CD4-positive, CD25-positive, alpha-beta regulatory T cell (primary cell): Measurements from ENCODE around the gene TMEM109. TPM values are rescaled to one million over a fixed set of nuclear protein-coding genes. Genes with fewer than 3 reads are reported as not detected.

Experiments used
- ATAC-seq, 2 donors: fragments of 150-1000 bp; cut with Tn5 transposase; one replicate each; pipeline ENCODE4 v1.10.0; 2021; ENCODE audit warnings: low read depth in 2 of 2, moderate number of reproducible peaks in 2 of 2, moderate library complexity in 1 of 2
- DNase-seq, 3 donors: peaks; one replicate each; pipeline versions ENCODE4 v3.0.0 to v3.0.0-alpha.2; 2012 to 2022; ENCODE audit warnings: mixed read lengths in 1 of 3
- H3K27ac ChIP-seq: one replicate; pipeline ENCODE4 v1.7.0; 2013; ENCODE audit warnings: mild to moderate bottlenecking, low read length; ENCODE audit not compliant: insufficient read depth, poor library complexity, severe bottlenecking
- H3K27me3 ChIP-seq: one replicate; pipeline ENCODE4 v1.7.0; 2013; ENCODE audit warnings: low read length; ENCODE audit not compliant: control insufficient read depth, insufficient read depth
- H3K36me3 ChIP-seq: one replicate; pipeline ENCODE4 v1.7.0; 2013; ENCODE audit warnings: mild to moderate bottlenecking, low read length, moderate library complexity; ENCODE audit not compliant: control insufficient read depth, insufficient read depth
- H3K4me1 ChIP-seq: 2 replicates; pipeline ENCODE4 v1.7.0; 2013; ENCODE audit warnings: mild to moderate bottlenecking, low read length; ENCODE audit not compliant: insufficient read depth, control insufficient read depth, poor library complexity, severe bottlenecking
- H3K4me3 ChIP-seq: one replicate; pipeline ENCODE4 v1.7.0; 2013; ENCODE audit warnings: low read depth, mild to moderate bottlenecking, low read length, moderate library complexity
- H3K9me3 ChIP-seq, 2 experiments: 1 replicate in 1 of 2; 2 replicates in 1 of 2; pipeline ENCODE4 v1.7.0; 2013; ENCODE audit warnings: low read length in 2 of 2, mild to moderate bottlenecking in 1 of 2, moderate library complexity in 1 of 2; ENCODE audit not compliant: control insufficient read depth in 2 of 2
- H3K27ac Mint-ChIP-seq, 3 donors: one replicate each; pipeline ENCODE4 v1.8.0; 2020 to 2022; ENCODE audit warnings: mild to moderate bottlenecking in 3 of 3, mixed read lengths in 3 of 3, moderate library complexity in 2 of 3
- H3K27me3 Mint-ChIP-seq: one replicate; pipeline ENCODE4 v1.8.0; 2022; ENCODE audit warnings: mild to moderate bottlenecking, mixed read lengths
- H3K36me3 Mint-ChIP-seq: one replicate; pipeline ENCODE4 v1.8.0; 2020; ENCODE audit warnings: mixed read lengths
- H3K4me1 Mint-ChIP-seq, 4 donors: one replicate each; pipeline ENCODE4 v1.8.0; 2020 to 2022; ENCODE audit warnings: mixed read lengths in 4 of 4, mild to moderate bottlenecking in 1 of 4
- H3K4me3 Mint-ChIP-seq, 4 donors: one replicate each; pipeline ENCODE4 v1.8.0; 2020 to 2022; ENCODE audit warnings: mild to moderate bottlenecking in 4 of 4, mixed read lengths in 4 of 4, moderate library complexity in 3 of 4
- H3K9me3 Mint-ChIP-seq, 7 donors: one replicate each; pipeline ENCODE4 v1.8.0; 2020 to 2022; ENCODE audit warnings: mixed read lengths in 7 of 7, mild to moderate bottlenecking in 3 of 7, moderate library complexity in 2 of 7
- polyA plus RNA-seq, 4 donors: library from polyadenylated mRNA; unstranded; fragments of 300-500 nt; fragmentation: Illumina TruSeq; gene quantifications; one replicate each; pipeline ENCODE4 v1.2.3, GENCODE V29; 2021
- total RNA-seq: library from RNA; stranded (reverse); gene quantifications from one replicate; pipeline ENCODE4 v1.2.3, GENCODE V29; 2022

TMEM109 gene
- total and polyA plus RNA-seq, 5 donors from 2014 or later, result 49.9 to 215 (median 192) TPM

DNA sequence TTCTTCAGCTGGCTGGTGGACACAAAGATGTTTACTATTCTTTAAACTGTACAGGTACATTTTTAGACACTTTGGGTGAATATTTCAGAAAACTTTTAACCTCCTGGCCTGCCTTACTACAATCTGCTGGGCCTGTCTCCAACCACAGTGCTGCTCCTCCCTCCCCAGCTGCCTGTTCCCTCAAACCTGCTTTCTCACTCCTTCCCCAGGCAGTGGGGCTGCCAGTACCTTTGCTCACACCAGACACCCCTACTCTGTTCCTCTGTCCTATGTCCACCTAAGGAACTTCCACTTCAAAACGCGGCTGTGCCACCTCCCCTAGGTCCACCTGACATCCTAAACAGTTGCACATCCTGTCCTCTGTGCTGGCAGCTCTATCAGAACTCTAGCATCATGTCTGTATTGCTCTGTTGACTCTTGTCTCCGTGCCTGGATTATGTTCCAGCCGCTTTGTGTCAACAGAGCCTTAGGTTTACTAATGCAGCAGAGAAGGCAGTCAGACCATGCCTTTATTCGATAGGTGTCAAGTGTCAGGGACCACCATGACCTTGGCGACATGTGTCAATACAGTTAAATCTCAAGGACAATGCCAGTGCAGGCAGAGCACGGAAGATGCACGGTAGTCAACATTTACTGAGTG is 33.2 kb upstream of the TMEM109 start:
- Mint-ChIP-seq H3K4me3 (no peak overlapping the region), H3K4me1 (peaks cover 0 to 11% (median 5%) of the 10 kb centered on the region in 4 donors), H3K27ac (peak overlapping the region in 2 of 3 donors; percentile 78 to 79), H3K36me3 (peaks cover 52% of the 10 kb centered on the region), H3K9me3 (no peaks in the 10 kb centered on the region), H3K27me3 (no peaks in the 10 kb centered on the region)
- DNase-seq (no peak), ATAC-seq (no peak)
- no peaks in the 10 kb centered on the region for H3K9me3 ChIP-seq
- no peak overlapping the region for H3K4me3 ChIP-seq
- H3K27me3 ChIP-seq, result no peaks in the 10 kb centered on the region
- no peaks in the 10 kb centered on the region for H3K4me1 ChIP-seq
- H3K36me3 ChIP-seq, result peaks cover 21% of the 10 kb centered on the region
- no peak overlapping the region for H3K27ac ChIP-seq

DNA sequence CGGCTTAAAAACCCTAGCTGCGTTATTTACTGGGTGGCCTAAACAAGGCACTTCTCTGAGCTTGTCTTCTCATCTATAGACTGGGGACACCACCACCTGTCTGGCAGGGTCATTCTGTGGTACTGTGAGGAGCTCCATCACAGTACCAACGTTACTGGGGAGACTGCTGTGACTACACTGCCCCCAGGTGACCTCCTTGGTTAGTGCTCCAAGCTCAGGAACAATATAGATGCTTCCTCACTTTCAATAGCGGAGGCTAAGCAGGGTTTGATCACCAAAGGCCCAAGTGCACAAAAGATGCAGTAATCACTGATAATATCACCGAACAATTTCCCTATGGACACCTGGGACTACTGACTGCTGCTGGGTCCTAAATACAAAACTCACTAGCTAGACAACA is 26.4 kb upstream of the TMEM109 start:
- H3K9me3 Mint-ChIP-seq, result no peaks in the 10 kb centered on the region
- Histone ChIP-seq H3K4me1 (no peaks in the 10 kb centered on the region), H3K4me3 (no peak overlapping the region), H3K36me3 (peaks cover 21% of the 10 kb centered on the region), H3K27me3 (no peaks in the 10 kb centered on the region), H3K27ac (no peak overlapping the region), H3K9me3 (no peaks in the 10 kb centered on the region)
- DNase-seq, result peak in 1 of 3 donors; percentile 66
- peaks cover 0 to 11% (median 9%) of the 10 kb centered on the region in 4 donors for H3K4me1 Mint-ChIP-seq
- no peaks in the 10 kb centered on the region for H3K27me3 Mint-ChIP-seq
- H3K27ac Mint-ChIP-seq, result peak overlapping the region in 2 of 3 donors; percentile 23 to 53
- no peak overlapping the region for H3K4me3 Mint-ChIP-seq
- peak in 1 of 2 donors; percentile 52 for ATAC-seq
- peaks cover 45% of the 10 kb centered on the region for H3K36me3 Mint-ChIP-seq

DNA sequence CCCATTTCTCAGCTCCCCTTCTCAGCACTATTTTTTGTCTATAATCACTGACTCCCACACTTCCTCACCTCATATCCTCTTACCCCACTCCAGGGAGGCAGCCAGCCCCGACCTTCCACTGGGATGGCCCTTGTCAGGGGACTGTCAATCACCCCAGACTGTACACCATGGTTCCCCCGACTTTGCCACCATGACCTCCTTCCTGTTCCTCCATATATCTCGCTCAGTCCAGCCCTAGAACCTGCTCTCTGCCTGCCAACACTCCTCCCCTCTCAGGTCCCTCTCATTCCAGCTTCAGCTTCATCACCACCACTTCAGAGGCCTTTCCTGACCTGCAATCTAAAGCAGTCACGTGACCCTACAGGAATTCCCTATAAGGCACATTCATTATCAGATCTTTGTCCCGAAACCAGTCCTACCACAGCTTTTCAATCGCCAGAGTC is 24.1 kb upstream of the TMEM109 start:
- ATAC-seq (no peak), DNase-seq (no peak)
- Mint-ChIP-seq H3K4me1 (peaks cover 0 to 11% (median 6%) of the 10 kb centered on the region in 4 donors), H3K9me3 (no peaks in the 10 kb centered on the region), H3K4me3 (no peak overlapping the region), H3K27ac (peak overlapping the region in 1 of 3 donors; percentile 43), H3K36me3 (peaks cover 36% of the 10 kb centered on the region), H3K27me3 (no peaks in the 10 kb centered on the region)
- Histone ChIP-seq H3K27me3 (no peaks in the 10 kb centered on the region), H3K4me1 (no peaks in the 10 kb centered on the region), H3K36me3 (peaks cover 41% of the 10 kb centered on the region), H3K27ac (no peak overlapping the region), H3K4me3 (no peak overlapping the region), H3K9me3 (no peaks in the 10 kb centered on the region)

DNA sequence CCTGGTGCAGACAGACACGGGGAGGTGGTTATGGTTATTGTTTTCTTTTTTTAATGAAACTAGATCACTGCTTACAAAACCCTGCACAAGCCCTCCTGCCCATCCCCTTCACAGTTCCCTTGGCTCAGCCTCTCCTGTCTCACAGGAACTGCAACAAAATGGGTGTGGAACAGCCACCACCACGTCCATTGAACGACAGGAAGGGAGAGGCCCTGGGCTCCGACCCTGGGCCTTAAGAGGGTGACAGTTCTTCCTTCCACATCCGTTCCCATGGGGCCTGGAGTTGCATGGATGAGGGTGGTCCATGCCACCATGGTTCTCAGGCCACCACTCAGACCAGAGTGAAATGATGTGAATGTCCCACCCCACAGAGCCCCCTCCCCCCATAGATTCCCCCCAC is 23.3 kb upstream of the TMEM109 start:
- ATAC-seq, result no peak
- Mint-ChIP-seq H3K27ac (no peak overlapping the region), H3K4me3 (no peak overlapping the region), H3K4me1 (peaks cover 0 to 13% (median 4%) of the 10 kb centered on the region in 4 donors), H3K27me3 (no peaks in the 10 kb centered on the region), H3K9me3 (no peaks in the 10 kb centered on the region), H3K36me3 (peaks cover 38% of the 10 kb centered on the region)
- DNase-seq, result no peak
- H3K9me3 ChIP-seq, result no peaks in the 10 kb centered on the region
- peaks cover 49% of the 10 kb centered on the region for H3K36me3 ChIP-seq
- no peaks in the 10 kb centered on the region for H3K4me1 ChIP-seq
- H3K27ac ChIP-seq, result no peak overlapping the region
- no peaks in the 10 kb centered on the region for H3K27me3 ChIP-seq
- no peak overlapping the region for H3K4me3 ChIP-seq

GRCh38 chr11:60891103-60891741 is 22.7 kb upstream of the TMEM109 start:
- ATAC-seq, result no peak
- Histone ChIP-seq H3K9me3 (no peaks in the 10 kb centered on the region), H3K27me3 (no peaks in the 10 kb centered on the region), H3K27ac (no peak overlapping the region), H3K4me3 (no peak overlapping the region), H3K4me1 (no peaks in the 10 kb centered on the region), H3K36me3 (peaks cover 54% of the 10 kb centered on the region)
- Mint-ChIP-seq H3K9me3 (no peaks in the 10 kb centered on the region), H3K4me1 (peaks cover 0 to 13% (median 4%) of the 10 kb centered on the region in 4 donors), H3K36me3 (peaks cover 42% of the 10 kb centered on the region), H3K27ac (no peak overlapping the region), H3K4me3 (no peak overlapping the region), H3K27me3 (no peaks in the 10 kb centered on the region)
- no peak for DNase-seq

DNA sequence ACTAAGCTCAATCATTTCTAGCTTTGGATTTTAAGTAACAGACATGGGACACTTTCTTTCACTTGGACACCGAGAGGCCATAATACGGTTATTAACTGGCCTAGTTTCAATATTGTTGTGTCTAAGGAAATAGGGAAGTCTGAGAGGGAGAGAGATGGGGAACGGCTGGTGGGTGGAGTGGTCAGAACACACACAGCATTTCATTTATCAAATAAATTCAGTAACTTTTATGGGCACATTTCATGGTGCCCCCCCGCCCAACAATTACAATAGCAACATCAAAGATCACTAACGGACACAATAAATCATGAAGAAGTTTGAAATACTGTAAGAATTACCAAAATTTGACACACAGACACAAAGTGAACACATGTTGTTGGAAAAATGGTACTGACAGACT is 18.3 kb upstream of the TMEM109 start:
- no peak for DNase-seq

DNA sequence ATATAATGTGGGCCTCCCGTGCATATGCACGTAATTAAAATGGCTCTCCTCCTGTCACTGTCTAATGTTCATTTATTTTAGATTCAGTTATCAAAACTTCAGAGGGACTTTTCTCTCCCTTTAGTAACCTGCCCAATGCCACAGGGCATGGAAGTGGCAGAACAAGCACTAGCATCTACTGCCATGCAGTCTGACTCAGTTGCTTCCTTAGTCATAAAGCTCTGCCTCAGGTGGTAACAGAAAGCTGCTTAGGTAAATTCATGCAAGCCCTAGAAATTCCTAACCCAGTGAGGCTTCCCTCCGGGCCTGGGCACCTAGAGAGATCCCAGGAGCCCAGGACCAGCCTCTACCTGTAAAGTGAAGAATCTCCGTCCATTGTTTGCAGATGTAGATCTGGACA is 16.5 kb upstream of the TMEM109 start:
- Mint-ChIP-seq H3K4me3 (no peak overlapping the region), H3K9me3 (no peaks in the 10 kb centered on the region), H3K36me3 (peaks cover 56% of the 10 kb centered on the region), H3K27ac (peak overlapping the region in 1 of 3 donors; percentile 74), H3K4me1 (peaks cover 2 to 10% (median 6%) of the 10 kb centered on the region in 4 donors), H3K27me3 (no peaks in the 10 kb centered on the region)
- Histone ChIP-seq H3K27me3 (no peaks in the 10 kb centered on the region), H3K36me3 (peaks cover 90% of the 10 kb centered on the region), H3K4me3 (no peak overlapping the region), H3K4me1 (no peaks in the 10 kb centered on the region), H3K27ac (no peak overlapping the region), H3K9me3 (no peaks in the 10 kb centered on the region)
- ATAC-seq (no peak), DNase-seq (no peak)

More for the DNA sequence above, 18.3 kb upstream of the TMEM109 start:
- no peak for ATAC-seq
- H3K27ac Mint-ChIP-seq, result no peak overlapping the region
- Histone ChIP-seq H3K9me3 (no peaks in the 10 kb centered on the region), H3K4me1 (no peaks in the 10 kb centered on the region), H3K36me3 (peaks cover 83% of the 10 kb centered on the region), H3K27ac (no peak overlapping the region), H3K27me3 (no peaks in the 10 kb centered on the region), H3K4me3 (no peak overlapping the region)
- peaks cover 0 to 10% (median 3%) of the 10 kb centered on the region in 4 donors for H3K4me1 Mint-ChIP-seq
- H3K4me3 Mint-ChIP-seq, result no peak overlapping the region
- no peaks in the 10 kb centered on the region for H3K27me3 Mint-ChIP-seq
- peaks cover 50% of the 10 kb centered on the region for H3K36me3 Mint-ChIP-seq
- H3K9me3 Mint-ChIP-seq, result no peaks in the 10 kb centered on the region
